Measurements from ENCODE around the gene ENPP7.

DNA sequence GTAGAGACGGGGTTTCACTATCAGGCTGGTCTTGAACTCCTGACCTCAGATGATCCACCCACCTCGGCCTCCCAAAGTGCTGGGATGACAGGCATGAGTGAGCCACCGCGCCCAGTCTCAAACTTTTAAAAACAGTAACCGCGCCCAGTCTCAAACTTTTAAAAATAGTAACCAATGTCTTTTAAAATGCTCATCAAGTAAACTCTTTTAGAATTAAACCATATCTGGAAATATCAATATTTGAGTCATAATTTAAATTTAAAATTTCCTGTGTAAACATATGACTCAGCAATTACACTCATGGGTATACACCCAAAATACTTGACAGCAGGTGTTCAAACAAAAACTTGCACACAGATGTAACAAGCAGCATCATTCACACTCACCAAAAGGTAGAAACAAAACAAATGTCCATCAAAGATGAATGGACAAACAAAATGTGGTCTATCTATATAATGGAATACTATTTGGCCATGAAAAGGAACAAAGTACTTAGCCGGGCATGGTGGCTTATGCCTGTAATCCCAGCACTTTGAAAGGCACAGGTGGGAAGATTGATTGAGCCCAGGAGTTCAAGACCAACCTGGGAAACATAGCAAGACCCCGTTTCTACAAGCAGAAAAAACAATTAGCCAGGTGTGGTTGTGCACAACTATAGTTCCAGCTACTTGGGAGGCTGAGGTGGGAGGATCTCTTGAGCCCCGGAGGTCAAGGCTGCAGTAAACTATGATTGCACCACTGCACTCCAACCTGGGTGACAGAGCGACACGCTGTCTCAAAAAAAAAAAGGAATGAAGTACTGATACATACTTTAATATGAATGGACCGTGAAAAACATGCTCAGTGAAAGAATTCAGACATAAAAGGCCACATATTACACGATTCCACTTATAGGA is 20.2 kb downstream of the ENPP7 start:
- no peak for TF ChIP-seq GATA2 (IDR thresholded peaks at IDR 0.05; ENCODE audit: low read depth, low read length)
- no peak for TF ChIP-seq GATA3 (IDR thresholded peaks at IDR 0.05; ENCODE audit: low read depth, low read length)

All from SH-SY5Y (cell line).